SK-N-MC (cell line): ENCODE measurements around the gene POMGNT1.

Experiments
- DNase-seq: peaks from one replicate; pipeline ENCODE4 v3.0.0-alpha.2; 2011; ENCODE audit warnings: low read depth, low spot score
- H3K27ac ChIP-seq: fragments of 200-600 bp; sonication (generic); 2 replicates; pipeline ENCODE4 v1.5.1; 2016; ENCODE audit warnings: mixed run types
- H3K36me3 ChIP-seq: fragments of 200-600 bp; sonication (generic); 2 replicates; pipeline ENCODE4 v1.6.1; 2017; ENCODE audit warnings: antibody characterized with exemption, low read length, mixed read lengths; ENCODE audit not compliant: insufficient read depth
- H3K4me3 ChIP-seq: fragments of 200-600 bp; sonication (generic); 2 replicates; pipeline ENCODE4 v1.5.1; 2016
- H3K9ac ChIP-seq: fragments of 200-600 bp; sonication (generic); 2 replicates; pipeline ENCODE4 v1.8.0; 2017; ENCODE audit warnings: mixed run types, mixed read lengths; ENCODE audit not compliant: insufficient read length
- H3K9me3 ChIP-seq: fragments of 200-600 bp; sonication (generic); 2 replicates; pipeline ENCODE4 v1.6.1; 2017; ENCODE audit warnings: low read depth, mild to moderate bottlenecking, antibody characterized with exemption, low read length, moderate library complexity, mixed read lengths
- EZH2 ChIP-seq: fragments of 200-600 bp; sonication (generic); IDR thresholded peaks from one replicate; pipeline ENCODE4 v1.6.1; 2017; ENCODE audit warnings: antibody characterized with exemption
- FOXP2 ChIP-seq: optimal IDR thresholded peaks from 2 replicates; pipeline ENCODE3; 2011; ENCODE audit warnings: mild to moderate bottlenecking, moderate library complexity; ENCODE audit not compliant: insufficient read depth; ENCODE audit errors: extremely low read length, control extremely low read depth
- POLR2AphosphoS5 ChIP-seq: IDR thresholded peaks from 2 replicates; pipeline ENCODE4 v1.6.1; 2012; ENCODE audit warnings: mild to moderate bottlenecking, low read depth, low read length, borderline replicate concordance

POMGNT1 gene

GRCh38 chr1:46153732-46154131, 44.5 kb downstream of the POMGNT1 start:
- Histone ChIP-seq H3K9me3 (no peaks in the 10 kb centered on the region), H3K9ac (no peak overlapping the region), H3K4me3 (no peak overlapping the region), H3K36me3 (no peaks in the 10 kb centered on the region), H3K27ac (no peak overlapping the region)
- DNase-seq = no peak
- TF ChIP-seq POLR2AphosphoS5 = no peak
- no peak for TF ChIP-seq FOXP2
- TF ChIP-seq EZH2 = no peak

GRCh38 chr1:46153228-46153627, 45.0 kb downstream of the POMGNT1 start:
- no peak overlapping the region for H3K27ac ChIP-seq
- TF ChIP-seq EZH2 (no peak), POLR2AphosphoS5 (no peak), FOXP2 (no peak)

GRCh38 chr1:46152016-46152415, 46.2 kb downstream of the POMGNT1 start:
- Histone ChIP-seq H3K9me3 (no peaks in the 10 kb centered on the region), H3K27ac (no peak overlapping the region), H3K36me3 (no peaks in the 10 kb centered on the region), H3K4me3 (no peak overlapping the region), H3K9ac (no peak overlapping the region)
- DNase-seq = no peak
- TF ChIP-seq EZH2 (no peak), FOXP2 (no peak), POLR2AphosphoS5 (no peak)

More at GRCh38 chr1:46153228-46153627, 45.0 kb downstream of the POMGNT1 start:
- H3K36me3 ChIP-seq = no peaks in the 10 kb centered on the region
- H3K9me3 ChIP-seq = no peaks in the 10 kb centered on the region
- H3K4me3 ChIP-seq = no peak overlapping the region
- no peak overlapping the region for H3K9ac ChIP-seq
- DNase-seq = no peak

GRCh38 chr1:46150085-46150484, 48.1 kb downstream of the POMGNT1 start:
- H3K36me3 ChIP-seq = no peaks in the 10 kb centered on the region
- TF ChIP-seq POLR2AphosphoS5 (no peak), EZH2 (no peak), FOXP2 (no peak)
- H3K27ac ChIP-seq = no peak overlapping the region
- no peak overlapping the region for H3K9ac ChIP-seq
- DNase-seq = no peak
- H3K4me3 ChIP-seq = no peak overlapping the region
- H3K9me3 ChIP-seq = no peaks in the 10 kb centered on the region

- H3K9me3 ChIP-seq = no peaks in the 10 kb centered on the region
- no peak overlapping the region for H3K4me3 ChIP-seq
- no peaks in the 10 kb centered on the region for H3K36me3 ChIP-seq
- no peak overlapping the region for H3K9ac ChIP-seq
- TF ChIP-seq EZH2 = no peak
- no peak for TF ChIP-seq POLR2AphosphoS5
- TF ChIP-seq FOXP2 = no peak
- H3K27ac ChIP-seq = no peak overlapping the region
- DNase-seq = no peak
Measured at GRCh38 chr1:46148318-46148717, 49.9 kb downstream of the POMGNT1 start.
